AG09309 (cell line): Measurements from ENCODE around the gene HRH2.
"Not testable (repeated sequence)": the region's sequence is repeated elsewhere in the genome, so short reads cannot be mapped to it uniquely, and the experiment has no call there.

Experiments
- DNase-seq: peaks from one replicate; pipeline ENCODE4 v3.0.0-alpha.2; 2010; ENCODE audit warnings: low read depth
- H3K4me3 ChIP-seq: 2 replicates; pipeline ENCODE4 v1.5.1; 2011; ENCODE audit warnings: mild to moderate bottlenecking, low read depth, low read length, moderate library complexity; ENCODE audit not compliant: control insufficient read depth
- TF ChIP-seq, protein P1 (sequence below): IDR thresholded peaks from 2 replicates; pipeline ENCODE4 v1.5.1; 2011; ENCODE audit warnings: mild to moderate bottlenecking, low read depth, low read length, inconsistent platforms; ENCODE audit not compliant: insufficient read depth, control insufficient read depth; ENCODE audit errors: missing control alignments

The HRH2 gene

DNA sequence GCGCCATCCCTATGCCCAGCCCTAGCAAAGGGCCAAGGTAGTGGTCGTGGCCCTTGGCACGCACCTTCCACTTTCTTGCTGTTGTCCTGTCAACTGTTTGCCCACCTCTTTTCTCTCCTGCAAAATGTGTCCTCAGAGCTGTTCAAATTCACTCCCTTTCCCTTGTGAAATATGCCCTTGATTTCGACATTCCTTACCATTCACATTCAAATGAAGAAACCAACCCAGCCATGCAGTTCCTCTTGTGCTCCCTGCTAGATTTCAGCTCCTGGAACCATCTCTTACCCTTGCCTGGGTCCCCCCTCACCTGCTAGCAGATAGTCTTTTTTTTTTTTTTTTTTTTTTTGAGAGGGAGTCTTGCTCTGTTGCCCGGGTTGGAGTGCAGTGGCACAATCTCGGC is 19.6 kb upstream of the HRH2 start:
- TF ChIP-seq, protein P1, sequence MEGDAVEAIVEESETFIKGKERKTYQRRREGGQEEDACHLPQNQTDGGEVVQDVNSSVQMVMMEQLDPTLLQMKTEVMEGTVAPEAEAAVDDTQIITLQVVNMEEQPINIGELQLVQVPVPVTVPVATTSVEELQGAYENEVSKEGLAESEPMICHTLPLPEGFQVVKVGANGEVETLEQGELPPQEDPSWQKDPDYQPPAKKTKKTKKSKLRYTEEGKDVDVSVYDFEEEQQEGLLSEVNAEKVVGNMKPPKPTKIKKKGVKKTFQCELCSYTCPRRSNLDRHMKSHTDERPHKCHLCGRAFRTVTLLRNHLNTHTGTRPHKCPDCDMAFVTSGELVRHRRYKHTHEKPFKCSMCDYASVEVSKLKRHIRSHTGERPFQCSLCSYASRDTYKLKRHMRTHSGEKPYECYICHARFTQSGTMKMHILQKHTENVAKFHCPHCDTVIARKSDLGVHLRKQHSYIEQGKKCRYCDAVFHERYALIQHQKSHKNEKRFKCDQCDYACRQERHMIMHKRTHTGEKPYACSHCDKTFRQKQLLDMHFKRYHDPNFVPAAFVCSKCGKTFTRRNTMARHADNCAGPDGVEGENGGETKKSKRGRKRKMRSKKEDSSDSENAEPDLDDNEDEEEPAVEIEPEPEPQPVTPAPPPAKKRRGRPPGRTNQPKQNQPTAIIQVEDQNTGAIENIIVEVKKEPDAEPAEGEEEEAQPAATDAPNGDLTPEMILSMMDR = no peak
- no peak for DNase-seq
- no peak overlapping the region for H3K4me3 ChIP-seq

DNA sequence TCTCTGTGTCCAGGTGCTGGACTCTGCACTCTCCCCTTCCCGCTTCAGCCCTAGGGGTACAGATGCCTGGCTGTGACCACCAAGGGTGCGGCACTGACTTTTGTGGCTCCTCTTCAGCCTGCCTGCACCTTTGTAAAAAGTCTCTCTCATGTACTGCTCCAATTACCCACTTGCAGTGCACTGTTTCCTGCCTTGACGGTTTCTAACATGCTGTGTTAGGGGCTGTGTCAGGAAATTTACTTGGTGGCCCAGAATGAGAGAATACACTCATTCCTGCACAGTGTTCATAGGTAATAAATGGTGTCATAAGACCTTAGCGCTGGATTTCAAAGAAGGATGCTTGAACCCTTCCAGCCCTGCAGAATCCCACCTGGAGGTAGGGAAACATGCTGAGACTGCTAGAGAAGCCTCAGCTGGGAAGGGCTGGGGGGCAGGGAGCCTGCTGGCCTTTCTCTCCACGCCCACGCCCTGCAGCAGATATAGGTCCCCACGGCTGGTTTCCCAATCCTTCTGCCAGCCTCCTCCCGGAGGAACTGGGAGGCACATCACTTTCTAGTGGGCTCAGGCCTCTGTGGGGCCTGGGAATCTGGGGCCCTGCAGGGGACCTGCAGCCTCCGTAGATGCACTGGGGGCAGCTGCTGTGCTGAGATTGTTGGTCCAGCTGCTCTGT is 17.6 kb upstream of the HRH2 start:
- TF ChIP-seq, protein P1 = no peak
- H3K4me3 ChIP-seq = no peak overlapping the region
- DNase-seq = no peak

DNA sequence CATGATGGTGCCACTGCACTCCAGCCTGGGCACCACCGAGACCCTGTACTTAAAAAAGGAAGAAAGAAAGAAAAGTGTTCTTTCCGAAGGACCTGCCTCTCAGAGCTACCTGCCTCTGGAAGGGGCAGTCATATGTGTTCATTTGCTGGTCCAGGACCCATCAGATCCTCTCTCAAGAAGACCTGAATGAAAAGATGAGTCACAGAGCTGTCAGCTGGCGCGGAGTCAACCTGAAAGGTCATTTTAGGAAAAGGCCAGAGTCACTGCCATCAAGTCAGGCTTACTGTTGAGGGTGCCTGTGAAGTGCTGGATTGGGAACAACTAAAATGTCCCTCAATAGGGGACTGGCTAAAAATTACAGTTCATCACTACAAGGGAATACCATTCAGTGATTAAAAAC is 14.9 kb upstream of the HRH2 start:
- TF ChIP-seq, protein P1 = no peak
- no peak overlapping the region for H3K4me3 ChIP-seq
- DNase-seq = no peak

DNA sequence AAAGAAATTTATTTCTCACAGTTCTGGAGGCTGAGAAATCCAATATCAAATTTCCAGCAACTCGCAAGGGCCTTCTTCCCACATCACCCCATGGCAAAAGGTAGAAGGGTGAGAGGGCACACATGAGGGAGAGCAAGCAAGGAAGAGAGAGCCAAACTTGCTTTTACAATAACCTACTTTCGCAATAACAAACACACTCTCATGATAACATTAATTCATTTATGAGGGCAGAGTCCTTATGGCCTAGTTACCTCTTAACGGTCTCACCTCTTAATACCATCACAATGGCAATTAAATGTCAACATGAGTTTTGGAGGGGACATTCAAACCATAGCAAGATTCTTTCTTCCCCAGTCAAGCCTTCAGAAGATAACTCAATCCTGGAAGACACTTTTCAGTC is 11.6 kb upstream of the HRH2 start:
- DNase-seq = no peak
- TF ChIP-seq, protein P1 = no peak
- no peak overlapping the region for H3K4me3 ChIP-seq

GRCh38 chr5:175649967-175650366 is 7.9 kb upstream of the HRH2 start:
- DNase-seq = no peak
- TF ChIP-seq, protein P1 = no peak
- no peak overlapping the region for H3K4me3 ChIP-seq

DNA sequence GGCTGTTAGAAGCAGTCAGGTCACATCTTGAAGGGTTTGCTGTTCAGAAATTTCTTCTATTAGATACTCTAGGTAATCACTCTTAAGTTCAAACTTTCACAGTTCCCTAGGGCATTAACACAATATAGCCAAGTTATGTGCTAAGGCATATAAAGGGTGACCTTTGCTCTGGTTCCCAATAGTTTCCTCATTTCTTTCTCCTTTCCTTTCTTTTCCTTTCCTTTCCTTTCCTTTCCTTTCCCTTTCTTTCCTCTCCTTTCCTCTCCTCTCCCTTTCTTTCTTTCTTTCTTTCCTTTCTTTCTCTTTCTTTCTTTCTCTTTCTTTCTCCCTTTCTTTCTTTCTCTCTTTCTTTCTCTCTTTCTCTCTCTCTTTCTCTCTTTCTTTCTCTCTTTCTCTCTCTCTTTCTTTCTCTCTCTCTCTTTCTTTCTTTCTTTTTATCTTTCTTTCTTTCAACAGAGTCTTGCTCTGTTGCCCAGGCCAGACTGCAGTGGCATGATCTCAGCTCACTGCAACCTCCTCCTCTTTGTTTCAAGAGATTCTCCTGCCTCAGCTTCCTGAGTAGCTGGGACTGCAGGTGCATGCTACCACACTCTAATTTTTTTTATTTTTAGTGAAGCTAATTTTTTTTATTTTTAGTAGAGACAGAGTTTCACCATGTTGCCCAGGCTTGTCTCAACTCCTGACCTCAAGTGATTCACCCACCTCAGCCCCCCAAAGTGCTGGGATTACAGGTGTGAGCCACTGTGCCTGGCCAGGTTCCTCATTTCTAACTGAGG is 7.3 kb upstream of the HRH2 start:
- not testable (repeated sequence) for DNase-seq, H3K4me3 ChIP-seq
